Smooth muscle cell (in vitro differentiated cells): ENCODE results near the gene SULT4A1. TPM values are rescaled to one million over a fixed set of nuclear protein-coding genes. Genes with fewer than 3 reads are reported as not detected.

Experiments used
- DNase-seq: peaks from one replicate; lab custom pipeline; 2025; ENCODE audit not compliant: unreplicated experiment; lab: John Stamatoyannopoulos, UW
- H2AFZ ChIP-seq: fragments of 200-600 bp; sonication (generic); 2 replicates; pipeline ENCODE4 v1.6.0; 2016; ENCODE audit warnings: antibody characterized with exemption, low read depth, mild to moderate bottlenecking
- H3F3A ChIP-seq: fragments of 200-600 bp; sonication (generic); 2 replicates; pipeline ENCODE4 v1.6.0; 2017; ENCODE audit warnings: antibody characterized with exemption, low read depth
- H3K27ac ChIP-seq: fragments of 200-600 bp; sonication (generic); 2 replicates; pipeline ENCODE4 v1.5.1; 2016; ENCODE audit warnings: low read depth, mild to moderate bottlenecking
- H3K27me3 ChIP-seq: fragments of 200-600 bp; sonication (generic); 2 replicates; pipeline ENCODE4 v1.6.1; 2016; ENCODE audit warnings: low read depth, mild to moderate bottlenecking
- H3K36me3 ChIP-seq: fragments of 200-600 bp; sonication (generic); 2 replicates; pipeline ENCODE4 v1.5.1; 2016; ENCODE audit warnings: low read depth
- H3K4me1 ChIP-seq: fragments of 200-600 bp; sonication (generic); 2 replicates; pipeline ENCODE4 v1.5.1; 2016; ENCODE audit warnings: low read depth
- H3K4me2 ChIP-seq: fragments of 200-600 bp; sonication (generic); 2 replicates; pipeline ENCODE4 v1.6.0; 2016; ENCODE audit warnings: mild to moderate bottlenecking
- H3K4me3 ChIP-seq: fragments of 200-600 bp; sonication (generic); 2 replicates; pipeline ENCODE4 v1.5.1; 2016; ENCODE audit warnings: mild to moderate bottlenecking
- H3K79me2 ChIP-seq: fragments of 200-600 bp; sonication (generic); 2 replicates; pipeline ENCODE4 v1.6.0; 2016; ENCODE audit warnings: low read depth, mild to moderate bottlenecking
- H3K9ac ChIP-seq: fragments of 200-600 bp; sonication (generic); 2 replicates; pipeline ENCODE4 v1.6.0; 2016; ENCODE audit warnings: low read depth
- H3K9me3 ChIP-seq: fragments of 200-600 bp; sonication (generic); replicated peaks from 2 replicates; pipeline ENCODE4 v1.5.1; 2016; ENCODE audit warnings: low read depth
- H4K20me1 ChIP-seq: fragments of 200-600 bp; sonication (generic); 2 replicates; pipeline ENCODE4 v1.6.0; 2016; ENCODE audit warnings: low read depth
- CTCF ChIP-seq: fragments of 200-600 bp; sonication (generic); IDR thresholded peaks from 2 replicates; pipeline ENCODE4 v1.5.1; 2017; ENCODE audit warnings: borderline replicate concordance, mild to moderate bottlenecking, antibody characterized with exemption; ENCODE audit not compliant: insufficient read depth, poor library complexity, severe bottlenecking
- WGBS: methylation state at CpG from one replicate; pipeline ENCODE4 v1.1.7; 2016; ENCODE audit warnings: low lambda C conversion rate; 5-methylcytosine and 5-hydroxymethylcytosine counted together
- polyA plus RNA-seq: library from polyadenylated mRNA; unstranded; fragments of >200 nt; fragmentation: Nextera tagmentation; extraction: Ambion mirVana; gene quantifications from 2 replicates; pipeline ENCODE4 v1.2.1, GENCODE V29; 2016
- total RNA-seq: library from RNA; depleted of rRNA; stranded (reverse); fragments of >200 nt; gene quantifications from 2 replicates; pipeline ENCODE4 v1.2.3, GENCODE V29; 2014

The SULT4A1 gene
- total and polyA plus RNA-seq, 2 experiments from 2014 or later, result 2.7 to 4.9 TPM

GRCh38 chr22:43821606-43822425 lies 40.5 kb downstream of the SULT4A1 start:
- H3K27ac ChIP-seq, result no peak overlapping the region
- no peaks in the 10 kb centered on the region for H4K20me1 ChIP-seq
- no peak for DNase-seq
- H3K79me2 ChIP-seq, result no peaks in the 10 kb centered on the region
- H3K4me2 ChIP-seq, result no peak overlapping the region
- peaks cover 2% of the 10 kb centered on the region for H3K4me1 ChIP-seq
- no peaks in the 10 kb centered on the region for H3K9me3 ChIP-seq
- peaks cover 6% of the 10 kb centered on the region for H3F3A ChIP-seq
- H3K4me3 ChIP-seq, result no peak overlapping the region
- H3K27me3 ChIP-seq, result no peaks in the 10 kb centered on the region
- 96% methylated on average over 22 of the region's 22 CpGs for WGBS
- TF ChIP-seq CTCF, result no peak
- H2AFZ ChIP-seq, result no peak overlapping the region
- H3K9ac ChIP-seq, result no peak overlapping the region
- no peaks in the 10 kb centered on the region for H3K36me3 ChIP-seq

GRCh38 chr22:43820651-43821305 lies 41.5 kb downstream of the SULT4A1 start:
- DNase-seq, result no peak
- Histone ChIP-seq H3F3A (peaks cover under 1% of the 10 kb centered on the region), H3K79me2 (no peaks in the 10 kb centered on the region), H3K4me1 (no peaks in the 10 kb centered on the region), H3K4me2 (no peak overlapping the region), H3K9ac (no peak overlapping the region), H4K20me1 (no peaks in the 10 kb centered on the region), H3K9me3 (no peaks in the 10 kb centered on the region), H3K36me3 (no peaks in the 10 kb centered on the region), H2AFZ (no peak overlapping the region), H3K27me3 (no peaks in the 10 kb centered on the region), H3K27ac (no peak overlapping the region), H3K4me3 (no peak overlapping the region)
- TF ChIP-seq CTCF, result no peak
- 82% methylated on average over 18 of the region's 18 CpGs for WGBS

GRCh38 chr22:43819931-43820640 lies 42.2 kb downstream of the SULT4A1 start:
- no peaks in the 10 kb centered on the region for H3K4me1 ChIP-seq
- no peaks in the 10 kb centered on the region for H3F3A ChIP-seq
- WGBS, result 89% methylated on average over 13 of the region's 13 CpGs
- DNase-seq, result no peak
- no peak for TF ChIP-seq CTCF
- no peak overlapping the region for H3K4me2 ChIP-seq
- H3K27ac ChIP-seq, result no peak overlapping the region
- no peaks in the 10 kb centered on the region for H3K9me3 ChIP-seq
- H2AFZ ChIP-seq, result no peak overlapping the region
- no peaks in the 10 kb centered on the region for H3K27me3 ChIP-seq
- H3K9ac ChIP-seq, result no peak overlapping the region
- H3K36me3 ChIP-seq, result no peaks in the 10 kb centered on the region
- H3K79me2 ChIP-seq, result no peaks in the 10 kb centered on the region
- H3K4me3 ChIP-seq, result no peak overlapping the region
- no peaks in the 10 kb centered on the region for H4K20me1 ChIP-seq
